Measurements from ENCODE around the gene RGL1. TPM values are rescaled to one million over a fixed set of nuclear protein-coding genes. Genes with fewer than 3 reads are reported as not detected.

The RGL1 gene
- total RNA-seq, 4 donors from 2014 or later: 9.3 to 36.3 (median 16.3) TPM

- intact Hi-C loops (cut with DNase I): no loop called here
- Histone ChIP-seq H3K4me3 (replicated peaks in 1 of 3) (no peak overlapping the region), H3K27me3 (no peaks in the 10 kb centered on the region), H3K36me3 (peaks cover 0 to 6% of the 10 kb centered on the region in 2 donors), H3K9me3 (no peaks in the 10 kb centered on the region), H3K27ac (no peak overlapping the region), H3K4me1 (no peaks in the 10 kb centered on the region)
- DNase-seq: no peak
- WGBS, 2 donors: 88 to 93% methylated on average over 2 of the region's 2 CpGs
- TF ChIP-seq CTCF (IDR thresholded peaks at IDR 0.05) (no peak), POLR2A (IDR thresholded peaks at IDR 0.05) (no peak)
Observed at GRCh38 chr1:183911285-183911684, 106.4 kb downstream of the RGL1 start.

GRCh38 chr1:183912265-183912886 is 107.5 kb downstream of the RGL1 start:
- Histone ChIP-seq H3K36me3 (peaks cover 0 to 9% of the 10 kb centered on the region in 2 donors), H3K27me3 (no peaks in the 10 kb centered on the region), H3K4me3 (replicated peaks in 1 of 3) (no peak overlapping the region), H3K4me1 (no peaks in the 10 kb centered on the region), H3K9me3 (no peaks in the 10 kb centered on the region), H3K27ac (no peak overlapping the region)
- no peak for DNase-seq
- intact Hi-C loops (cut with DNase I): no loop called here
- WGBS, 2 donors: 93 to 95% methylated on average over 5 of the region's 5 CpGs
- TF ChIP-seq POLR2A (IDR thresholded peaks at IDR 0.05) (no peak), CTCF (IDR thresholded peaks at IDR 0.05) (no peak)

GRCh38 chr1:183913567-183913993 is 108.7 kb downstream of the RGL1 start:
- Histone ChIP-seq H3K27ac (no peak overlapping the region), H3K36me3 (peaks cover 0 to 4% of the 10 kb centered on the region in 2 donors)

GRCh38 chr1:183914276-183914675 is 109.4 kb downstream of the RGL1 start:
- no peaks in the 10 kb centered on the region for H3K4me1 ChIP-seq
- no peaks in the 10 kb centered on the region for H3K9me3 ChIP-seq
- peaks cover 0 to 2% of the 10 kb centered on the region in 2 donors for H3K36me3 ChIP-seq
- DNase-seq: no peak
- no peak overlapping the region for H3K4me3 ChIP-seq (replicated peaks in 1 of 3)
- intact Hi-C loops (cut with DNase I): no loop called here
- H3K27me3 ChIP-seq: no peaks in the 10 kb centered on the region
- WGBS, 2 donors: 49 to 60% methylated on average over 3 of the region's 3 CpGs
- TF ChIP-seq POLR2A (IDR thresholded peaks at IDR 0.05) (no peak), CTCF (IDR thresholded peaks at IDR 0.05) (no peak)
- H3K27ac ChIP-seq: no peak overlapping the region

More at GRCh38 chr1:183913567-183913993, 108.7 kb downstream of the RGL1 start:
- H3K4me3 ChIP-seq (replicated peaks in 1 of 3): no peak overlapping the region
- no peak for DNase-seq
- TF ChIP-seq CTCF (IDR thresholded peaks at IDR 0.05): no peak
- TF ChIP-seq POLR2A (IDR thresholded peaks at IDR 0.05): no peak
- H3K9me3 ChIP-seq: no peaks in the 10 kb centered on the region
- H3K4me1 ChIP-seq: no peaks in the 10 kb centered on the region
- intact Hi-C loops (cut with DNase I): no loop called here
- no peaks in the 10 kb centered on the region for H3K27me3 ChIP-seq
- 94% methylated on average over 3 of the region's 3 CpGs for WGBS, 2 donors

- H3K27ac ChIP-seq: no peak overlapping the region
- TF ChIP-seq CTCF (IDR thresholded peaks at IDR 0.05): no peak
- TF ChIP-seq POLR2A (IDR thresholded peaks at IDR 0.05): no peak
- no peak overlapping the region for H3K4me3 ChIP-seq (replicated peaks in 1 of 3)
- no peaks in the 10 kb centered on the region for H3K4me1 ChIP-seq
- H3K9me3 ChIP-seq: no peaks in the 10 kb centered on the region
- no peak for DNase-seq
- peaks cover 0 to 2% of the 10 kb centered on the region in 2 donors for H3K36me3 ChIP-seq
- no peaks in the 10 kb centered on the region for H3K27me3 ChIP-seq
- intact Hi-C loops (cut with DNase I): loop anchor here (5.0 kb wide), 1 partner anchor 258 kb away; no protein-coding TSS in a partner anchor
Observed at GRCh38 chr1:183914891-183915290, 110.0 kb downstream of the RGL1 start.
